ENCODE data around the gene CD7.
"Not testable (repeated sequence)": the region's sequence is repeated elsewhere in the genome, so short reads cannot be mapped to it uniquely, and the experiment has no call there.

The CD7 gene

GRCh38 chr17:82317394-82318168, at the start of gene CD7:
TSS of gene CD7 (minus strand) at chr17:82317608. CDS start at chr17:82317495, 113 bp downstream.
- no peak for DNase-seq

- DNase-seq = peak; percentile 75
These were observed 49.3 kb upstream of the CD7 start for GRCh38 chr17:82366749-82367148.

GRCh38 chr17:82365606-82366295, 48.3 kb upstream of the CD7 start:
- no peak for DNase-seq

- DNase-seq = no peak
These were observed 44.7 kb upstream of the CD7 start for GRCh38 chr17:82361885-82362633.

GRCh38 chr17:82359451-82360074, 42.2 kb upstream of the CD7 start:
- not testable (repeated sequence) for DNase-seq

GRCh38 chr17:82358465-82359350, 41.3 kb upstream of the CD7 start, which contains the start of gene TEX19:
TSS of gene TEX19 (plus strand) at chr17:82359247. CDS start at chr17:82362151, 2,904 bp downstream.
- peak; percentile 63 for DNase-seq

GRCh38 chr17:82357394-82357793, 40.0 kb upstream of the CD7 start:
- DNase-seq = no peak

- DNase-seq = no peak
These were observed 39.5 kb upstream of the CD7 start for GRCh38 chr17:82356845-82357355.

- no peak for DNase-seq
These were observed 38.5 kb upstream of the CD7 start for GRCh38 chr17:82355770-82356427.

- DNase-seq = no peak
These were observed 37.4 kb upstream of the CD7 start for GRCh38 chr17:82354804-82355308.

GRCh38 chr17:82353484-82353883, 36.1 kb upstream of the CD7 start:
- no peak for DNase-seq

- DNase-seq = peak; percentile 83
These were observed 34.5 kb upstream of the CD7 start for GRCh38 chr17:82351713-82352488.

GRCh38 chr17:82351254-82351712, 33.9 kb upstream of the CD7 start:
- no peak for DNase-seq

- no peak for DNase-seq
These were observed 33.0 kb upstream of the CD7 start for GRCh38 chr17:82350182-82351030.

GRCh38 chr17:82349287-82349701, 31.9 kb upstream of the CD7 start:
- no peak for DNase-seq

GRCh38 chr17:82348866-82349265, 31.5 kb upstream of the CD7 start:
- DNase-seq = no peak

GRCh38 chr17:82348434-82348833, 31.0 kb upstream of the CD7 start:
- DNase-seq = no peak

GRCh38 chr17:82347994-82348393, 30.6 kb upstream of the CD7 start:
- not testable (repeated sequence) for DNase-seq

All from NCI-H2227 treated with DMSO at 0.1 percent for 48 hours (cell line).